ENCODE results near the gene F2R. TPM values are rescaled to one million over a fixed set of nuclear protein-coding genes. Genes with fewer than 3 reads are reported as not detected.

The F2R gene
- total and polyA plus RNA-seq, 10 of the 15 experiments (the other 5 are each of a cell fraction or from before 2014, with no cell fraction given), result 1.8 to 75.4 (median 8.0) TPM

DNA sequence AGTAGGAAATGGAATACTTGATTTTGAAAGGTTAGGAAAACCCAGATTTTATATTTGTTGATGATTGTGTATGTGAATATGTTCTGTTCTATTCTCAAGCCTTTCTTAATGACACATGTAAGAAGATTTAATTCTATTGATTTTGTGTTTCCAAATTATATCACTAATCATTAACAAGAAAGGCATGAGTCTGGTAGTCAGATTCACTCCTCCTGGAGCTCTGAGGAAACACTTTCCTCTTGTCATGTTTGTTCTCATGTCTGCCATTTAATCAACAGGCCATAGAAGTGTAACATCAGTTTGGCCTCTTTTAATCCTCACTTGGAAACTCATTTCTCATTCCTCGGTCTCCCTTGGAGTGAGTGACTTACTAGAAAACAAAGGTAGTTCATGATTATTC, 40.6 kb upstream of the F2R start:
- in situ Hi-C loops (cut with MboI) (no loop called here), intact Hi-C loops (cut with micrococcal nuclease; ENCODE audit: unreplicated experiment) (no loop called here)
- no peak overlapping the region for H2AFZ ChIP-seq (ENCODE audit: control insufficient read depth, low read depth, low read length)
- no peak overlapping the region for H3K4me2 ChIP-seq (ENCODE audit: control insufficient read depth, insufficient read depth)
- no TSS peak for BruUV-seq (replicated peaks)
- no peaks in the 10 kb centered on the region for H3K27me3 ChIP-seq (replicated peaks in 1 of 2; ENCODE audit: control insufficient read depth in 2 of 2, insufficient read depth in 2 of 2, low read length in 1 of 2)
- 88% methylated on average over 1 of the region's 1 CpG for WGBS (ENCODE audit: insufficient coverage, insufficient replicate concordance, low lambda C conversion rate, missing lambda C conversion rate)
- H3K36me3 ChIP-seq (ENCODE audit: control insufficient read depth in 2 of 2, insufficient read depth in 2 of 2, low read length in 1 of 2), result peaks cover 0 to 5% of the 10 kb centered on the region in 2 experiments; a peak in 1 of 4 replicates
- H4K20me1 ChIP-seq (ENCODE audit: control insufficient read depth, insufficient read depth), result no peaks in the 10 kb centered on the region
- TF ChIP-seq WRNIP1 (IDR thresholded peaks at IDR 0.05; ENCODE audit: borderline replicate concordance, low read depth, low read length) (no peak), RBBP5 (conservative IDR thresholded peaks at IDR 0.05) (no peak), ZNF384 (IDR thresholded peaks at IDR 0.05; ENCODE audit: borderline replicate concordance, low read depth, low read length) (no peak), TAF1 (IDR thresholded peaks at IDR 0.05; ENCODE audit: borderline replicate concordance, low read depth, low read length) (no peak), POLR2AphosphoS2 (IDR thresholded peaks at IDR 0.05; ENCODE audit: low read depth, low read length) (no peak), PAX5 (IDR thresholded peaks at IDR 0.05; ENCODE audit: borderline replicate concordance, low read depth, low read length) (no peak), BACH1 (IDR thresholded peaks at IDR 0.05; ENCODE audit: borderline replicate concordance) (no peak), ZNF622 (IDR thresholded peaks at IDR 0.05) (no peak), GABPA (IDR thresholded peaks at IDR 0.05; ENCODE audit: low read depth) (no peak), RAD21 (IDR thresholded peaks at IDR 0.05; ENCODE audit: insufficient read depth, low read depth, low read length) (no peak), SUPT20H (IDR thresholded peaks at IDR 0.05; ENCODE audit: borderline replicate concordance, control insufficient read depth, low read depth, low read length) (no peak), CTCF (IDR thresholded peaks at IDR 0.05 in 2 of 3, conservative IDR thresholded peaks at IDR 0.05 in 1 of 3; ENCODE audit: control insufficient read depth in 2 of 3, extremely low read depth in 1 of 3, insufficient read depth in 1 of 3, low read depth in 3 of 3, low read length in 3 of 3) (no peak), JUND (IDR thresholded peaks at IDR 0.05; ENCODE audit: low read depth, low read length) (no peak), PML (IDR thresholded peaks at IDR 0.05; ENCODE audit: low read length) (no peak), SMAD1 (IDR thresholded peaks at IDR 0.05; ENCODE audit: low read depth, partially characterized antibody) (no peak)
- H3K9me3 ChIP-seq (replicated peaks; ENCODE audit: control insufficient read depth, insufficient read depth, low read length), result no peaks in the 10 kb centered on the region
- no peak overlapping the region for H3K9ac ChIP-seq (ENCODE audit: control insufficient read depth, insufficient read depth, low read length)
- no peak for DNase-seq (ENCODE audit: low read depth, low spot score)
- ChIA-PET SMC1A (ENCODE audit: uncharacterized antibody, unreplicated experiment) (no interaction called here), CTCF (interaction anchor here (1.5 kb wide), 1 partner anchor 35 kb away, joined by 4 read pairs; no protein-coding TSS in a partner anchor), POLR2A (no interaction called here), RAD21 (ENCODE audit: unreplicated experiment) (no interaction called here)
- FAIRE-seq, result no peak
- no peak overlapping the region for H3K27ac ChIP-seq (ENCODE audit: control insufficient read depth, insufficient read depth)
- H3K4me3 ChIP-seq, result no peak overlapping the region
- no peaks in the 10 kb centered on the region for H3K4me1 ChIP-seq (ENCODE audit: control insufficient read depth, insufficient read depth, low read length)
- H3K79me2 ChIP-seq (ENCODE audit: control insufficient read depth, insufficient read depth, low read length), result no peaks in the 10 kb centered on the region
- ATAC-seq, result no peak
